ENCODE results near the gene SRPK3. TPM values are rescaled to one million over a fixed set of nuclear protein-coding genes. Genes with fewer than 3 reads are reported as not detected.

SRPK3 gene
- polyA plus RNA-seq, 3 donors, result 0.01 TPM; not detected in 2

DNA sequence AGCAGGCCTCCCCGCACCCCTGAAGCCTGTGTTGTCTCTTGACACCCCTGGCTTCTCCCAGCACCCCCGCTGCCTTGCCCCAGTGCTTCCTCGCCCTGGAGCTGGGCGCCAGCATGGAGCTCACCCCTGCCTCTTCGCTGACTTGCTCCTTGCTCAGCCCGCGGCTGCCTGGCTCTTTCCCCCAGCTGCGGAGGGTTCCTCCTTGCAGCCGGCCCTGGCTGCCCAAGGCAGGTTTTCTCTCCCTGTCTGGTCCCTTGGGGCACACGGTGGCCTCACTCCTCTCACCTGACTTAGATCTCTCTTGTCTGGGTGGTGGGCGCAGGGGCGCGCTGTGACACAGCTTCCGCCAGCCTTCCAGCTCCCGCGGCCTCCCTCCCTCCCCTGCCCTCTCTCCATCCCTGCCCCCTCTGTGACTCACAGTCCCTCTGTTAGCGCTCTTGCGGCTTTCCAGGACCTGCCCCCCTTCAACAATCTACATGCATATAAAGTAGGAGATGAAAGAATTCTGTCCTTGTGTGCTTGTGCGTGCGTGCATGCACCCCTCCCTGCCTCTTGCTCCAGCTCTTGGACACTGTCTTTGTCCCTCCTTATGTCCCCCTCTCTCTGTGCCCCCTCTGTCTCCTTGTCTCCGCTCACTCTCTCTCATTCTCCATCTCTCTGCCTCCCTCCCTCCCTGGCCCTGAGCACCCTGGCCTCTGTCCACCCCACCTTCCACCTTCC lies 14.6 kb upstream of the SRPK3 start:
- no peak for TF ChIP-seq CTCF (IDR thresholded peaks at IDR 0.05)
- no peak overlapping the region for H3K9ac ChIP-seq (ENCODE audit: insufficient read depth, low read length, poor library complexity, severe bottlenecking)
- 24% methylated on average over 5 of the region's 21 CpGs for WGBS (ENCODE audit: insufficient coverage)
- no peak overlapping the region for H3K4me3 ChIP-seq (replicated peaks in 1 of 3; ENCODE audit: low read depth in 2 of 3, low read length in 3 of 3)
- Mint-ChIP-seq H3K27me3 (ENCODE audit: low read depth in 3 of 3) (peaks cover 1 to 22% (median 16%) of the 10 kb centered on the region in 3 donors), H3K4me3 (peak overlapping the region in 1 of 2 donors; percentile 42), H3K4me1 (peaks cover 14% of the 10 kb centered on the region), H3K36me3 (no peaks in the 10 kb centered on the region), H3K27ac (no peak overlapping the region), H3K9me3 (peaks cover 0 to 3% (median 0%) of the 10 kb centered on the region in 7 donors)
- no peaks in the 10 kb centered on the region for H3K36me3 ChIP-seq (replicated peaks in 1 of 2; ENCODE audit: control insufficient read depth in 1 of 2, insufficient read depth in 2 of 2, low read length in 2 of 2)
- H3K4me1 ChIP-seq (ENCODE audit: control insufficient read depth in 1 of 2, insufficient read depth in 2 of 2, low read length in 2 of 2), result peaks cover 0 to 5% of the 10 kb centered on the region in 2 donors
- H2AFZ ChIP-seq (ENCODE audit: insufficient read depth, low read depth, low read length, poor library complexity, severe bottlenecking), result peak overlapping the region; percentile 13
- no peaks in the 10 kb centered on the region for H4K20me1 ChIP-seq (ENCODE audit: insufficient read depth, low read length)
- intact Hi-C loops (cut with micrococcal nuclease), result loop anchor here in 1 of 2 donors (10.0 kb wide), 2 partner anchors 159 to 189 kb away; partner anchors contain the start of gene ARHGAP4
- H3K79me2 ChIP-seq (ENCODE audit: insufficient read depth, low read length), result no peaks in the 10 kb centered on the region
- H3K9me3 ChIP-seq (replicated peaks in 1 of 2; ENCODE audit: control insufficient read depth in 1 of 2, insufficient read depth in 1 of 2, low read length in 2 of 2), result no peaks in the 10 kb centered on the region
- no peak overlapping the region for H3K27ac ChIP-seq (ENCODE audit: low read depth in 1 of 2, low read length in 2 of 2)
- no peak overlapping the region for H3K4me2 ChIP-seq (replicated peaks; ENCODE audit: extremely low read depth, low read length, poor library complexity, severe bottlenecking)
- peak; percentile 5 to 43 (median 32) for DNase-seq
- no peaks in the 10 kb centered on the region for H3K27me3 ChIP-seq (ENCODE audit: control insufficient read depth in 2 of 2, insufficient read depth in 2 of 2, low read length in 2 of 2)

DNA sequence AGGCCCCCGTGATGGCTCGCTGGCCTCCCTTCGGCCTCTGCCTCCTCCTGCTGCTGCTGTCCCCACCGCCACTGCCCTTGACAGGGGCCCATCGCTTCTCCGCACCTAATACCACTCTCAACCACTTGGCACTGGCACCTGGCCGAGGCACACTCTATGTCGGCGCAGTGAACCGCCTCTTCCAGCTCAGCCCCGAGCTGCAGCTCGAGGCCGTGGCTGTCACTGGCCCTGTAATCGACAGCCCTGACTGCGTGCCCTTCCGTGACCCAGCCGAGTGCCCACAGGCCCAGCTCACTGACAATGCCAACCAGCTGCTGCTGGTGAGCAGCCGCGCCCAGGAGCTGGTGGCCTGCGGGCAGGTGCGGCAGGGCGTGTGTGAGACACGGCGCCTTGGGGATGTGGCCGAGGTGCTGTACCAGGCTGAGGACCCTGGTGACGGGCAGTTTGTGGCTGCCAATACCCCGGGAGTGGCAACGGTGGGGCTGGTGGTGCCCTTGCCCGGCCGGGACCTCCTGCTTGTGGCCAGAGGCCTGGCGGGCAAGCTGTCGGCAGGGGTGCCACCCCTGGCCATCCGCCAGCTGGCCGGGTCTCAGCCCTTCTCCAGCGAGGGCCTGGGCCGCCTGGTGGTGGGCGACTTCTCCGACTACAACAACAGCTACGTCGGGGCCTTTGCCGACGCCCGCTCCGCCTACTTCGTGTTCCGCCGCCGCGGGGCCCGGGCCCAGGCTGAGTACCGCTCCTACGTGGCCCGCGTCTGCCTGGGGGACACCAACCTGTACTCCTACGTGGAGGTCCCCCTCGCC lies 13.8 kb upstream of the SRPK3 start:
- H3K27ac Mint-ChIP-seq, result no peak overlapping the region
- intact Hi-C loops (cut with micrococcal nuclease), result loop anchor here in 1 of 2 donors (10.0 kb wide), 2 partner anchors 158 to 188 kb away; partner anchors contain the start of gene ARHGAP4
- DNase-seq, result no peak
- Histone ChIP-seq H3K4me1 (ENCODE audit: control insufficient read depth in 1 of 2, insufficient read depth in 2 of 2, low read length in 2 of 2) (peaks cover 0 to 5% of the 10 kb centered on the region in 2 donors), H3K36me3 (replicated peaks in 1 of 2; ENCODE audit: control insufficient read depth in 1 of 2, insufficient read depth in 2 of 2, low read length in 2 of 2) (no peaks in the 10 kb centered on the region), H3K4me3 (replicated peaks in 1 of 3; ENCODE audit: low read depth in 2 of 3, low read length in 3 of 3) (no peak overlapping the region), H2AFZ (ENCODE audit: insufficient read depth, low read depth, low read length, poor library complexity, severe bottlenecking) (no peak overlapping the region), H3K4me2 (replicated peaks; ENCODE audit: extremely low read depth, low read length, poor library complexity, severe bottlenecking) (no peak overlapping the region), H3K27ac (ENCODE audit: low read depth in 1 of 2, low read length in 2 of 2) (no peak overlapping the region), H3K9ac (ENCODE audit: insufficient read depth, low read length, poor library complexity, severe bottlenecking) (no peak overlapping the region), H3K9me3 (replicated peaks in 1 of 2; ENCODE audit: control insufficient read depth in 1 of 2, insufficient read depth in 1 of 2, low read length in 2 of 2) (no peaks in the 10 kb centered on the region), H3K27me3 (ENCODE audit: control insufficient read depth in 2 of 2, insufficient read depth in 2 of 2, low read length in 2 of 2) (no peaks in the 10 kb centered on the region), H3K79me2 (ENCODE audit: insufficient read depth, low read length) (no peaks in the 10 kb centered on the region), H4K20me1 (ENCODE audit: insufficient read depth, low read length) (no peaks in the 10 kb centered on the region)
- peaks cover 14% of the 10 kb centered on the region for H3K4me1 Mint-ChIP-seq
- H3K9me3 Mint-ChIP-seq, result peaks cover 0 to 3% (median 0%) of the 10 kb centered on the region in 7 donors
- WGBS (ENCODE audit: insufficient coverage), result 93% methylated on average over 32 of the region's 56 CpGs
- H3K36me3 Mint-ChIP-seq, result no peaks in the 10 kb centered on the region
- H3K27me3 Mint-ChIP-seq (ENCODE audit: low read depth in 3 of 3), result peaks cover 1 to 16% (median 15%) of the 10 kb centered on the region in 3 donors
- no peak for TF ChIP-seq CTCF (IDR thresholded peaks at IDR 0.05)
- H3K4me3 Mint-ChIP-seq, result peak overlapping the region in 1 of 2 donors; percentile 42

Measured in CD14-positive monocyte (primary cell).